Breast epithelium (tissue), 3 donors: ENCODE results near the gene WHRN.

Experiments used
- CTCF ChIP-seq, 3 donors: fragments of 450-650 bp; IDR thresholded peaks; one replicate each; pipeline ENCODE4 v1.5.1; 2016 to 2017; ENCODE audit warnings: antibody characterized with exemption in 3 of 3, mild to moderate bottlenecking in 3 of 3, moderate library complexity in 3 of 3
- POLR2AphosphoS5 ChIP-seq, 3 donors: sonication (generic); formaldehyde crosslinking; IDR thresholded peaks; one replicate each; pipeline ENCODE4 v1.6.1; 2017; ENCODE audit warnings: antibody characterized with exemption in 3 of 3

- TF ChIP-seq CTCF (IDR thresholded peaks at IDR 0.05) = no peak
- TF ChIP-seq POLR2AphosphoS5 (IDR thresholded peaks at IDR 0.05) = no peak
These were observed 35.2 kb downstream of the WHRN start for GRCh38 chr9:114470121-114470520.
